CD4-positive, alpha-beta memory T cell (primary cell): ENCODE results near the gene KRTAP29-1. TPM values are rescaled to one million over a fixed set of nuclear protein-coding genes. Genes with fewer than 3 reads are reported as not detected.

Experiments used
- CTCF ChIA-PET: fragments of 350-600 bp; sonication (Branson Sonifier 250); formaldehyde crosslinking; loops from one replicate; lab custom pipeline; 2021; ENCODE audit warnings: inconsistent platforms; ENCODE audit not compliant: partially characterized antibody; lab: Charles Lee
- POLR2A ChIA-PET: fragments of 350-600 bp; sonication (Branson Sonifier 250); formaldehyde crosslinking; loops from one replicate; lab custom pipeline; 2021; ENCODE audit not compliant: partially characterized antibody; lab: Charles Lee
- DNase-seq, 5 donors: peaks; one replicate each; pipeline versions ENCODE4 v3.0.0 to v3.0.0-alpha.2; 2020 to 2022; ENCODE audit warnings: mixed read lengths in 1 of 5
- H3K27ac ChIP-seq: one replicate; pipeline ENCODE4 v1.7.0; 2013; ENCODE audit warnings: low read depth, low read length
- H3K27me3 ChIP-seq: 2 replicates; pipeline ENCODE4 v1.7.0; 2013; ENCODE audit warnings: mild to moderate bottlenecking, low read length, moderate library complexity; ENCODE audit not compliant: insufficient read depth
- H3K36me3 ChIP-seq: 2 replicates; pipeline ENCODE4 v1.7.0; 2013; ENCODE audit warnings: mild to moderate bottlenecking, low read length, moderate library complexity; ENCODE audit not compliant: insufficient read depth
- H3K4me1 ChIP-seq: 2 replicates; pipeline ENCODE4 v1.7.0; 2013; ENCODE audit warnings: mild to moderate bottlenecking, low read length, moderate library complexity; ENCODE audit not compliant: insufficient read depth
- H3K4me3 ChIP-seq, 2 donors: one replicate each; pipeline ENCODE4 v1.7.0; 2013; ENCODE audit warnings: low read length in 2 of 2, mild to moderate bottlenecking in 1 of 2
- H3K9me3 ChIP-seq, 2 donors: one replicate each; pipeline ENCODE4 v1.7.0; 2013; ENCODE audit warnings: low read length in 2 of 2, control low read depth in 1 of 2; ENCODE audit not compliant: control insufficient read depth in 1 of 2
- H3K27ac Mint-ChIP-seq, 7 donors: one replicate each; pipeline ENCODE4 v1.8.0; 2020 to 2021; ENCODE audit warnings: mixed read lengths in 7 of 7, mild to moderate bottlenecking in 6 of 7, inconsistent platforms in 3 of 7, moderate library complexity in 3 of 7
- H3K27me3 Mint-ChIP-seq, 2 donors: one replicate each; pipeline ENCODE4 v1.8.0; 2020 to 2021; ENCODE audit warnings: mixed read lengths in 2 of 2
- H3K36me3 Mint-ChIP-seq, 2 donors: one replicate each; pipeline ENCODE4 v1.8.0; 2020 to 2021; ENCODE audit warnings: mixed read lengths in 2 of 2, inconsistent platforms in 1 of 2, mild to moderate bottlenecking in 1 of 2
- H3K4me1 Mint-ChIP-seq, 4 donors: one replicate each; pipeline ENCODE4 v1.8.0; 2020 to 2021; ENCODE audit warnings: mixed read lengths in 4 of 4, mild to moderate bottlenecking in 1 of 4
- H3K4me3 Mint-ChIP-seq, 8 donors: one replicate each; pipeline ENCODE4 v1.8.0; 2020 to 2021; ENCODE audit warnings: mixed read lengths in 8 of 8, mild to moderate bottlenecking in 7 of 8, moderate library complexity in 6 of 8, inconsistent platforms in 3 of 8
- H3K9me3 Mint-ChIP-seq, 8 donors: one replicate each; pipeline ENCODE4 v1.8.0; 2020 to 2021; ENCODE audit warnings: mixed read lengths in 8 of 8, mild to moderate bottlenecking in 5 of 8, inconsistent platforms in 3 of 8, moderate library complexity in 1 of 8
- intact Hi-C: fragments of 100-400 bp; cut with micrococcal nuclease; formaldehyde crosslinking; loops from one replicate; pipeline ENCODE4 v1.15.1; 2023
- polyA plus RNA-seq, 2 donors: library from polyadenylated mRNA; unstranded; fragments of 300-500 nt; fragmentation: Illumina TruSeq; gene quantifications; one replicate each; pipeline ENCODE4 v1.2.3, GENCODE V29; 2021
- total RNA-seq, 2 experiments: library from RNA; stranded (reverse); gene quantifications; one replicate each; pipeline ENCODE4 v1.2.3, GENCODE V29; 2021

Gene KRTAP29-1
- total and polyA plus RNA-seq, 4 experiments from 2014 or later = not detected

GRCh38 chr17:41322903-41323895 lies 20.5 kb upstream of the KRTAP29-1 start:
- ChIA-PET POLR2A (interaction anchor here (0.8 to 6.7 kb wide), 13 partner anchors 9 to 366 kb away, joined by 3 to 59 read pairs (median 4); partner anchors contain the start of gene KRTAP16-1), CTCF (interaction anchor here (0.8 to 5.2 kb wide), 63 partner anchors 8 to 467 kb away, joined by 3 to 55 read pairs (median 4); partner anchors contain the start of genes KRT36, KRTAP16-1, KRTAP29-1 and KRTAP4-11)
- Histone ChIP-seq H3K4me3 (no peak overlapping the region), H3K4me1 (peaks cover 61% of the 10 kb centered on the region), H3K9me3 (no peaks in the 10 kb centered on the region), H3K36me3 (no peaks in the 10 kb centered on the region), H3K27me3 (no peaks in the 10 kb centered on the region), H3K27ac (no peak overlapping the region)
- Mint-ChIP-seq H3K36me3 (peaks cover 2 to 3% of the 10 kb centered on the region in 2 donors), H3K4me1 (peaks cover 25 to 63% (median 47%) of the 10 kb centered on the region in 4 donors), H3K27ac (peak overlapping the region; percentile 85 to 92 (median 85)), H3K4me3 (peak overlapping the region in 2 of 8 donors; percentile 26 to 38), H3K27me3 (no peaks in the 10 kb centered on the region), H3K9me3 (peaks cover 0 to 20% (median 6%) of the 10 kb centered on the region in 8 donors)
- intact Hi-C loops = loop anchor here (2.0 to 5.0 kb wide), 8 partner anchors 16 to 521 kb away; partner anchors contain the start of gene KRTAP4-16
- no peak for DNase-seq

DNA sequence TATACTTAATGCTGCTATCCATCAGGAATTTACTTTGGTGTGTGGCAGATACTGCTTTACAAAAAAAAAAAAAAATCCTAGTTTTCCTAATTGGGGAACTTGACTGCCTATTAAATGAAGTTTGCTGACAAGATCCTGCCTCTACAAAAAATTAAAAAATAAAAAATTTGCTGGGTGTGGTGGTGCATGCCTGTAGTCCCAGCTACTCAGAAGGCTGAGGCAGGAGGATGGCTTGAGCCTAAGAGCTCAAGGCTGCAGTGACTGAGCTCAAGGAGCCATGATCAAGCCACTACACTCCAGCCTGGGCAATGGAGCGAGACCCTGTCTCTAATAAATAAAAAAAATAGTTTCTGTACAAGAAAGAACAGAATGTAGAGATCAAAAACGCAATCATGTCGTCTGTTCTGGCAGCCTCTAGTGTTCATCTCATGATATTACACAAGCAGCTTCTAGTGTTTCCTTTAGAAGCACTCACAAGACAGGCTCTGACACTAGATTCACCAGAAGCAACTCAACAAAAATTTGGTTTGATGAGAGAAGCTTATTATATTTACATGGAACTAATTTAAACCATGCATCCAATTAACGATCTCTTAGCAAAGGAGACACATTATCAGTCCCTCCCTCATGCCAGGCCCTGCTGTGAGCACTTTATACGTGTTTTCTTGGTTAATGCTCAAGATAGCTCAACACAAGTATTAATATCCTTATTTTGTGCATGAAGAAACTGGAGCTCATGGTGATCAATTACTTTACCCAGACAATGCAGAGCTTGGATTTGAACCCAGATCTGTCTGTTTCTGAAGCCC lies 19.6 kb upstream of the KRTAP29-1 start:
- H3K4me3 Mint-ChIP-seq = peak overlapping the region in 1 of 8 donors; percentile 67
- Histone ChIP-seq H3K9me3 (no peaks in the 10 kb centered on the region), H3K27me3 (no peaks in the 10 kb centered on the region), H3K27ac (no peak overlapping the region), H3K4me1 (peaks cover 52% of the 10 kb centered on the region), H3K4me3 (no peak overlapping the region), H3K36me3 (no peaks in the 10 kb centered on the region)
- CTCF ChIA-PET = interaction anchor here (0.7 to 5.2 kb wide), 64 partner anchors 9 to 857 kb away, joined by 3 to 55 read pairs (median 4); partner anchors contain the start of genes KRT36, KRTAP16-1, KRTAP29-1 and KRTAP4-11
- peak overlapping the region; percentile 85 to 92 (median 85) for H3K27ac Mint-ChIP-seq
- H3K9me3 Mint-ChIP-seq = peaks cover 0 to 20% (median 6%) of the 10 kb centered on the region in 8 donors
- peaks cover 23 to 58% (median 45%) of the 10 kb centered on the region in 4 donors for H3K4me1 Mint-ChIP-seq
- no peaks in the 10 kb centered on the region for H3K27me3 Mint-ChIP-seq
- DNase-seq = peak; percentile 39 to 65 (median 61)
- peaks cover 2 to 3% of the 10 kb centered on the region in 2 donors for H3K36me3 Mint-ChIP-seq
- POLR2A ChIA-PET = interaction anchor here (0.8 to 6.7 kb wide), 13 partner anchors 10 to 367 kb away, joined by 3 to 59 read pairs (median 4); partner anchors contain the start of gene KRTAP16-1
- intact Hi-C loops = loop anchor here (2.0 to 5.0 kb wide), 8 partner anchors 17 to 520 kb away; partner anchors contain the start of gene KRTAP4-16

DNA sequence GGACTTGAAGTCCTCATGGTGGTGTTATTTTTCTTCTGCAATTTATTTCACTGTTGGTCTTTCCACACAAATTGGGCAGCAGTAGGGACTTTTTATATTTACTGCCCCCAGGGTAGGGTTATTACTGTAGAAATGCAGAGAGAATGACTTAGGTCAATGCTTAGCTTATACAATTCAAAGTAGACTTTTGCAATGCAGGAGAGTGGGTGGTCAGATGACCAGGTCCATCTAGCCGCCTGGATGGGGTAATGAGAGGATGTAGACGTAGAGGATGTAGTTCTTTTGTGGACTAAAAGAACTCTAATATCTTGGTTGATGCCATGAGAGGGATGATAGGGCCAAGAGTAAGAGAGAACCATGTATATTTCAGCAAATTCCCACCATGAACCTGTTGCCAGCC lies 15.6 kb upstream of the KRTAP29-1 start:
- Mint-ChIP-seq H3K36me3 (peaks cover 2 to 3% of the 10 kb centered on the region in 2 donors), H3K27ac (peak overlapping the region in 1 of 7 donors; percentile 55), H3K4me3 (no peak overlapping the region), H3K4me1 (peaks cover 8 to 27% (median 17%) of the 10 kb centered on the region in 4 donors), H3K27me3 (no peaks in the 10 kb centered on the region), H3K9me3 (peaks cover 0 to 20% (median 6%) of the 10 kb centered on the region in 8 donors)
- peaks cover 15% of the 10 kb centered on the region for H3K4me1 ChIP-seq
- H3K9me3 ChIP-seq = no peaks in the 10 kb centered on the region
- H3K36me3 ChIP-seq = no peaks in the 10 kb centered on the region
- H3K27ac ChIP-seq = no peak overlapping the region
- DNase-seq = no peak
- ChIA-PET CTCF (interaction anchor here (0.6 kb wide), 1 partner anchor 198 kb away, joined by 3 read pairs; no protein-coding TSS in a partner anchor), POLR2A (interaction anchor here (6.7 kb wide), 1 partner anchor 10 kb away, joined by 59 read pairs; the partner anchor contains the start of gene KRTAP16-1)
- no peaks in the 10 kb centered on the region for H3K27me3 ChIP-seq
- H3K4me3 ChIP-seq = no peak overlapping the region
- intact Hi-C loops = no loop called here

GRCh38 chr17:41315814-41316445 lies 13.3 kb upstream of the KRTAP29-1 start:
- Mint-ChIP-seq H3K36me3 (peaks cover 2 to 3% of the 10 kb centered on the region in 2 donors), H3K4me3 (no peak overlapping the region), H3K27ac (peak overlapping the region in 2 of 7 donors; percentile 12 to 57), H3K9me3 (peaks cover 0 to 19% (median 6%) of the 10 kb centered on the region in 8 donors), H3K27me3 (no peaks in the 10 kb centered on the region), H3K4me1 (peaks cover 8 to 23% (median 14%) of the 10 kb centered on the region in 4 donors)
- no peak overlapping the region for H3K4me3 ChIP-seq
- POLR2A ChIA-PET = no interaction called here
- H3K9me3 ChIP-seq = no peaks in the 10 kb centered on the region
- no peak overlapping the region for H3K27ac ChIP-seq
- H3K36me3 ChIP-seq = no peaks in the 10 kb centered on the region
- intact Hi-C loops = no loop called here
- peaks cover 8% of the 10 kb centered on the region for H3K4me1 ChIP-seq
- no peaks in the 10 kb centered on the region for H3K27me3 ChIP-seq
- CTCF ChIA-PET = interaction anchor here (1.2 kb wide), 1 partner anchor 26 kb away, joined by 3 read pairs; no protein-coding TSS in a partner anchor
- no peak for DNase-seq

DNA sequence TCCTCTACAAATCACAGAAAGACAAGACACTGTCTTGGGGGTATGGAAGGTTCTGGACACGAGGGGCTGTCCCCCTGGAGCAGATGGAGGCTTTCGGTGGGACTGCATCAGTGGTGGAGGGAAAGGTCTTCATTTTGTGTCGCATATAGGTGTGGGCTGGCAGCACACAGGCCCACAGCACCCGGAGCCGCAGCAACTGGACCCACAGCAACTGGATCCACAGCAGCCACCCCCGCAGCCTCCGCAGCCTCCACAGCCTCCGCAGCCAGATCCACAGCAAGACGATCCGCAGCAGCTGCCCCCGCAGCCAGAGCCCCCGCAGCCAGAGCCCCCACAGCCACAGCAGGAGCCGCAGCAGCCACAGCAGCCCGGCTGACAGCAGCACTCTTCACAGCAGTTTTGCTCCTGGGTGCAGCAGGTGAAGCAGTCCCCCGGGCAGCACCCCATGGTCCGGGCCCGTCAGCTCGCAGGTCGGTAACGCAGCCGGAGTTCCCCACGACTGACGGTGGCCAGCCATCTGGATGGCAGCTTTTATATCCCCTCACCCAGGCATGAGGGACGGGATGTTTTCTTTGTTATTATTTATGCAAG lies 12.6 kb upstream of the KRTAP29-1 start, which contains the start of gene KRTAP17-1:
KRTAP17-1 (minus strand) TSS at position 507 of the 591 bp plus-strand sequence; CDS start at position 447, 60 bp downstream.
- Mint-ChIP-seq H3K36me3 (peaks cover 2 to 3% of the 10 kb centered on the region in 2 donors), H3K27me3 (no peaks in the 10 kb centered on the region), H3K4me3 (no peak within 1 kb of the TSS), H3K27ac (peak within 1 kb of the TSS in 2 of 7 donors; percentile 12 to 57), H3K4me1 (peaks cover 11 to 26% (median 16%) of the 10 kb centered on the region in 4 donors), H3K9me3 (peaks cover 0 to 14% (median 6%) of the 10 kb centered on the region in 8 donors)
- Histone ChIP-seq H3K4me3 (no peak within 1 kb of the TSS), H3K9me3 (no peaks in the 10 kb centered on the region), H3K4me1 (peaks cover 15% of the 10 kb centered on the region), H3K27ac (no peak within 1 kb of the TSS), H3K27me3 (no peaks in the 10 kb centered on the region), H3K36me3 (no peaks in the 10 kb centered on the region)
- POLR2A ChIA-PET = no interaction called here
- CTCF ChIA-PET = interaction anchor here (1.2 kb wide), 1 partner anchor 26 kb away, joined by 3 read pairs; no protein-coding TSS in a partner anchor
- intact Hi-C loops = no loop called here
- no peak for DNase-seq

- Mint-ChIP-seq H3K36me3 (no peaks in the 10 kb centered on the region), H3K27ac (peak overlapping the region in 6 of 7 donors; percentile 6 to 98 (median 93)), H3K4me1 (peaks cover 45 to 68% (median 54%) of the 10 kb centered on the region in 4 donors), H3K4me3 (peak overlapping the region in 2 of 8 donors; percentile 31 to 60), H3K27me3 (no peaks in the 10 kb centered on the region), H3K9me3 (no peaks in the 10 kb centered on the region)
- Histone ChIP-seq H3K9me3 (no peaks in the 10 kb centered on the region), H3K27me3 (no peaks in the 10 kb centered on the region), H3K4me3 (no peak overlapping the region), H3K36me3 (no peaks in the 10 kb centered on the region), H3K27ac (no peak overlapping the region), H3K4me1 (peaks cover 56% of the 10 kb centered on the region)
- CTCF ChIA-PET = interaction anchor here (4.0 kb wide), 1 partner anchor 11 kb away, joined by 26 read pairs; no protein-coding TSS in a partner anchor
- intact Hi-C loops = no loop called here
- POLR2A ChIA-PET = no interaction called here
- DNase-seq = no peak
These were observed 8.5 kb upstream of the KRTAP29-1 start for GRCh38 chr17:41311111-41311510.
